GM12864 (cell line): ENCODE measurements around the gene IMPG1.
A peak's percentile ranks its signal among the peaks of the same experiment; 100 is the strongest.

ENCODE experiments used
- DNase-seq: peaks from one replicate; pipeline ENCODE4 v3.0.0-alpha.2; 2011; ENCODE audit warnings: low read depth
- H3K4me3 ChIP-seq: 2 replicates; pipeline ENCODE4 v1.5.1; 2011; ENCODE audit warnings: mild to moderate bottlenecking, low read depth, low read length, control low read depth
- CTCF ChIP-seq: IDR thresholded peaks from 2 replicates; pipeline ENCODE4 v1.5.1; 2011; ENCODE audit warnings: low read depth, mild to moderate bottlenecking, moderate library complexity, low read length, control low read depth, inconsistent platforms; ENCODE audit errors: missing control alignments

IMPG1 gene

DNA sequence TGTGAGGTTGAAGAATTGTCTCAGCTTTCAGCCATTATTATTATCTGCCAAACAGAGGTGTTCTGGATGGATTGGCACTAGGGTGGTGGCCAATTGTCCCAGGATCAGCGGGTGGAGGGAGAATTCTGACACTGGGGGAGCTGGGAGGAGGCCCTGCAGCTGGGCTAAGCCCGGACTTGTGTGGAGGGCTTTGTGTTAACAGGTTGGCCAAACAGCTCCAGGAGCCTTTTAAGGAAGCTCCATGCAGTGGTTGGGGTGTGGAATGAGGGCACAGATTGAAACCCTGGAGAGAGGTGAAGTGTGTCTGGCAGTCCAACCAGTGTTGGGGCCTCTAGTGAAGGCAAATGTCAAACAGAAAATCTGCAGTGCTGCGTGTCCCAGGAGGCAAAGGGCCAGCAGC, 135.8 kb downstream of the IMPG1 start:
- TF ChIP-seq CTCF: no peak
- H3K4me3 ChIP-seq: no peak overlapping the region
- DNase-seq: no peak

GRCh38 chr6:75935473-75935793, 137.0 kb downstream of the IMPG1 start:
- H3K4me3 ChIP-seq: no peak overlapping the region
- no peak for DNase-seq
- no peak for TF ChIP-seq CTCF

DNA sequence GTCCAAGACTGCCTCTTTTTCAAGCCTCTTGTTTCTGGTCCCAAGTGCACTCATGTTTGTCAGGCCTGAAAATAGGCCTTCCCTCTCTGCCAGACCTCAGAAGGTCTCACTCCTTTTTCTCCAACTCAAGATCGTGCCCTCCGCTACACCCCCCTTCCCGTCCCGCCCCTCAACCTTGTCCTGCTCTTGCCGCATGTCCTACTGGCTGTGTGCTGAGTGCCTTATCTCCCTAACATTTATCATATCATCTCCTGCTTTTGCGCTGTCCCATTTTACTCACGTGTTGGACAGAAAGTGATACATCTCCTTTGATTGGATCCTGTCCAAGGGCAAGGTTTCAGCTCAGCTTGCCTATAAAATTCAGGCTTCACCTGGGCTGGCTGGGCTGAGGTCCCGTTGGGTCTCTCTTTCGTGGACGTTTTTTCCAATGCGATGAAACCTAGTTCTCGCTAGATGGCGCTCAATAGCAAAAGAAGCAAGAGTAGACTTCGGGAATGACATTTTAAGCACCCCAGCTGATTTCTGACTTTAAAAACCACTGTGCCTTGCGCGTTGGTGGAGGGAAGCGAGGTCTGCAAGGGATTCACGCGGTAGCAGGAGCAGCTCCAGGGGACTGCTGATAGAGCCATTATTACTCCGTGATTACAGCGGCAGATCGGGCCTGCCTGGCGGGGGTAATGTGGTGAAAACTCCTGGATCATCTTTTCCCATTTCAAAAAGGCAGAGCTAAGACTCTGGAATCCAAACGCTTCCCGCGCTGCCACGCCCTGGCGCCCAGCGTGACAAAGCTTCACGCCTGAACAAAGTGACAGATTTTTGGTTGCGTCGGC, 137.6 kb downstream of the IMPG1 start:
- peak; percentile 75 for TF ChIP-seq CTCF
- H3K4me3 ChIP-seq: no peak overlapping the region
- peak; percentile 13 for DNase-seq

GRCh38 chr6:75933387-75933975, 139.0 kb downstream of the IMPG1 start:
- no peak for TF ChIP-seq CTCF
- DNase-seq: no peak
- no peak overlapping the region for H3K4me3 ChIP-seq

GRCh38 chr6:75932067-75932466, 140.4 kb downstream of the IMPG1 start:
- no peak for DNase-seq
- TF ChIP-seq CTCF: peak; percentile 46
- H3K4me3 ChIP-seq: no peak overlapping the region

DNA sequence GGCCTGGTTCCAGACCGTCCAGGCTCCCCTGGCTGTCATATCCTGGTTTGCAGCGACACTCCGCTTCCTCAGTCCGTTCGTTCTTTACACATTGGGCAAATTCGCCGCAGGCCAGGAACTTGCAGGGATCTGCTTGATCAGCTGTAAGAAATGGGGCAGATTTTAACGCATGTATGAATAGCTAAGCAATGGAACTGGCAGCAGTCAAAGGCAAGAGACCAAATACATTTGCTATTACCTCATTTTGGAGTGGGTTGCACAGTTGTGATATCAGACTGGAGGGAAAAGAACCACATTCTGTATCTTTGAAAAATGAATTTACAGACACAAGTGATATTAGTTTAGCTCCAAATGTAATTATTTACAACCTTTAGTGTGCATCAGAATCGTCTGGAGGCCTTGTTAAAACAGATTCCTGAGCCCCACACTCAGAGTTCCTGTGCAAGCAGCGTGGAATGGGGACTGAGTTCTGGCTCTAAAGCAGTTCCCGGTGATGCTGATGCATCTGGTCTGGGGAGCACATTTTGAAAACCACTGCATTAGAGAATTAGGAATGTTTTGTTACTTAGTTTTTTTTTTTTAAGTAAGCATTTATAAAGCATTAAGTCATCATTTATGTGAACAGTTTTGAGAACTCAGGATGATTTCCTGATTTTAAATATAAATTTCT, 141.3 kb downstream of the IMPG1 start:
- no peak for TF ChIP-seq CTCF
- no peak overlapping the region for H3K4me3 ChIP-seq
- DNase-seq: no peak
